K562 (cell line): Measurements from ENCODE around the gene MEFV. TPM values are rescaled to one million over a fixed set of nuclear protein-coding genes. Genes with fewer than 3 reads are reported as not detected.

Source experiments
- BRF1 ChIP-seq: IDR thresholded peaks from 3 replicates; pipeline ENCODE4 v1.6.1; 2011; ENCODE audit warnings: borderline replicate concordance, mild to moderate bottlenecking; ENCODE audit not compliant: insufficient read length; ENCODE audit errors: extremely low read depth
- CBX8 ChIP-seq: fragments of 200-600 bp; sonication (generic); IDR thresholded peaks from 2 replicates; pipeline ENCODE4 v1.6.1; 2012; ENCODE audit warnings: borderline replicate concordance, mixed run types, low read depth, mild to moderate bottlenecking, moderate library complexity, mixed read lengths, low read length, control low read depth, inconsistent platforms; ENCODE audit not compliant: poor library complexity, severe bottlenecking; ENCODE audit errors: extremely low read depth
- DACH1 ChIP-seq: fragments of 450-650 bp; IDR thresholded peaks from 2 replicates; pipeline ENCODE4 v1.6.1; 2018; ENCODE audit not compliant: partially characterized antibody
- EWSR1 ChIP-seq: fragments of 450-650 bp; IDR thresholded peaks from 2 replicates; pipeline ENCODE4 v1.6.1; 2018; ENCODE audit warnings: borderline replicate concordance, mild to moderate bottlenecking, low read depth, moderate library complexity; ENCODE audit not compliant: partially characterized antibody
- JUND ChIP-seq, 2 experiments: IDR thresholded peaks; 2 replicates in 1 of 2; 3 replicates in 1 of 2; pipeline ENCODE4 v1.6.1; 2011; ENCODE audit warnings: borderline replicate concordance in 2 of 2, low read depth in 2 of 2, low read length in 2 of 2, improper control_type of control experiment in 1 of 2, missing biosample characterization in 1 of 2, missing genetic modification characterization in 1 of 2, missing genetic modification reagents in 1 of 2
- MCM2 ChIP-seq: fragments of 450-650 bp; IDR thresholded peaks from 2 replicates; pipeline ENCODE4 v1.6.1; 2017; ENCODE audit warnings: low read depth, mild to moderate bottlenecking
- MTA3 ChIP-seq: fragments of 450-650 bp; formaldehyde crosslinking; IDR thresholded peaks from 2 replicates; pipeline ENCODE4 v1.6.1; 2017; ENCODE audit warnings: mild to moderate bottlenecking, borderline replicate concordance
- PYGO2 ChIP-seq: fragments of 450-650 bp; IDR thresholded peaks from 2 replicates; pipeline ENCODE4 v1.6.1; 2016; ENCODE audit warnings: mild to moderate bottlenecking, missing genetic modification characterization, moderate library complexity, missing compliant biosample characterization
- RBBP5 ChIP-seq: fragments of 200-600 bp; sonication (generic); IDR thresholded peaks from 2 replicates; pipeline ENCODE4 v1.6.1; 2012; ENCODE audit warnings: borderline replicate concordance, mild to moderate bottlenecking, low read length, control low read depth, inconsistent platforms; ENCODE audit not compliant: insufficient read depth, poor library complexity, severe bottlenecking
- ZNF121 ChIP-seq: sonication (generic); formaldehyde crosslinking; conservative IDR thresholded peaks from 2 replicates; pipeline ENCODE4 v1.8.0; 2022; ENCODE audit warnings: missing genetic modification reagents
- ZNF212 ChIP-seq: fragments of 450-650 bp; formaldehyde crosslinking; IDR thresholded peaks from 2 replicates; pipeline ENCODE4 v1.4.0; 2020; ENCODE audit warnings: mild to moderate bottlenecking
- polyA plus RNA-seq, 8 experiments: library from polyadenylated mRNA; depleted of rRNA in 4 of 8; stranded (reverse) in 5 of 8; unstranded in 3 of 8; fragments of >200 nt; fragmentation: Nextera tagmentation in 2 of 8; fragmentation: Illumina TruSeq in 1 of 8; extraction: Ambion mirVana in 2 of 8; extraction: Trizol in 1 of 8; gene quantifications; 2 replicates each; pipeline versions ENCODE4 v1.2.1 to v1.2.3, GENCODE V29; 2011 to 2014; ENCODE audit warnings: inconsistent platforms in 1 of 8, missing spikeins in 1 of 8
- total RNA-seq, 7 experiments: library from RNA; depleted of rRNA in 6 of 7; stranded (reverse); fragments of >200 nt in 6 of 7; fragmentation: Illumina TruSeq in 2 of 7; extraction: Trizol in 2 of 7; gene quantifications; 2 replicates each; pipeline versions ENCODE4 v1.2.1 to v1.2.3, GENCODE V29; 2011 to 2021; ENCODE audit warnings: low replicate concordance in 1 of 7
- TF ChIP-seq, protein P1 (sequence below): fragments of 200-800 bp; sonication (Bioruptor generic); IDR thresholded peaks from 2 replicates; pipeline ENCODE4 v1.6.1; 2016; ENCODE audit warnings: missing genetic modification characterization, missing compliant biosample characterization
- TF ChIP-seq, protein P2 (sequence below), 3 experiments: fragments of 200-800 bp in 1 of 3; sonication (Bioruptor generic) in 1 of 3; sonication (generic) in 1 of 3; formaldehyde crosslinking in 1 of 3; IDR thresholded peaks; 2 replicates each; pipeline versions ENCODE4 v1.6.1 to v1.8.0; 2016 to 2022; ENCODE audit warnings: mild to moderate bottlenecking in 2 of 3, missing compliant biosample characterization in 2 of 3, missing genetic modification characterization in 2 of 3, missing genetic modification reagents in 1 of 3
- TF ChIP-seq, protein P3 (sequence below): sonication (generic); formaldehyde crosslinking; IDR thresholded peaks from 2 replicates; pipeline ENCODE4 v1.4.0; 2020; ENCODE audit warnings: mild to moderate bottlenecking, missing genetic modification reagents
- TF ChIP-seq, protein P4 (sequence below): fragments of 450-650 bp; IDR thresholded peaks from 2 replicates; pipeline ENCODE4 v1.6.1; 2016; ENCODE audit warnings: antibody characterized with exemption

Gene MEFV
- total and polyA plus RNA-seq, 9 of the 15 experiments (the other 6 are each of a cell fraction or from before 2014, with no cell fraction given) = 0.14 TPM; not detected in 8

DNA sequence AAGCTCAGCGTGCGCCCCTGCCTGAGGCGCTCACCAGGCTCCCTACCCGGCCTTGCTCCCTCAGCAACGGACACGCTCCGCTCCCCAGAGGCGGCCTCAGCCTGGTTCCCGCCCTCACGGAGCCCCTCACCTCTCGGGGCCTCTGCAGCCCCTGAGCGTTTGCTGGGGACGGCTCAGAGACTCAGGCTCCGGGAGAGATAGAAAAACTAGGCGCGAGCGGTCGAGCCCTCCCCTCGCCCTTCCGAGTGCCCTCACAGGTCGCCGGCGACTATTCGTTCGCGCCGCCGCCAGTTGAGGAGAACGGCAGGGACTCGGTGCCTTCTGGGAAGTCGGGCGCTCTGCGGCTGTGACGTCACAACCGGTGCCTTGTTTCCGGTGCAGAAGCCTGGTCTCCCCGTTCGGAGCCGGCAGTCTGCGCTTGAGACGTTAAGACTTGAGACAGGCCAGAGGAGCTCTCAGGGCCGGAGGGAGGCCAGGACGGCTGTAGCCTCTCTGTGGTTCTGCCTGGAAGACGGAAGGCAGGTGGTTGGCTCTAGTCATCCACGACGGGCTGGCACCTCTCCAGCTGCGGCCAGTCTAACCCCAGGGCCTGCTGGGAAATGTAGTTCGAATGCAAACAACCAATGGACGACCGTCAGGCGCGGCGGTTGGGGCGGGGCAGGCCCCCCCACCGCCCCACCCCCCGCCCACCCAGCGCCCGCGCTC is 21.4 kb downstream of the MEFV start, which contains the start of gene ZNF200 (continued):
- TF ChIP-seq, protein P1, sequence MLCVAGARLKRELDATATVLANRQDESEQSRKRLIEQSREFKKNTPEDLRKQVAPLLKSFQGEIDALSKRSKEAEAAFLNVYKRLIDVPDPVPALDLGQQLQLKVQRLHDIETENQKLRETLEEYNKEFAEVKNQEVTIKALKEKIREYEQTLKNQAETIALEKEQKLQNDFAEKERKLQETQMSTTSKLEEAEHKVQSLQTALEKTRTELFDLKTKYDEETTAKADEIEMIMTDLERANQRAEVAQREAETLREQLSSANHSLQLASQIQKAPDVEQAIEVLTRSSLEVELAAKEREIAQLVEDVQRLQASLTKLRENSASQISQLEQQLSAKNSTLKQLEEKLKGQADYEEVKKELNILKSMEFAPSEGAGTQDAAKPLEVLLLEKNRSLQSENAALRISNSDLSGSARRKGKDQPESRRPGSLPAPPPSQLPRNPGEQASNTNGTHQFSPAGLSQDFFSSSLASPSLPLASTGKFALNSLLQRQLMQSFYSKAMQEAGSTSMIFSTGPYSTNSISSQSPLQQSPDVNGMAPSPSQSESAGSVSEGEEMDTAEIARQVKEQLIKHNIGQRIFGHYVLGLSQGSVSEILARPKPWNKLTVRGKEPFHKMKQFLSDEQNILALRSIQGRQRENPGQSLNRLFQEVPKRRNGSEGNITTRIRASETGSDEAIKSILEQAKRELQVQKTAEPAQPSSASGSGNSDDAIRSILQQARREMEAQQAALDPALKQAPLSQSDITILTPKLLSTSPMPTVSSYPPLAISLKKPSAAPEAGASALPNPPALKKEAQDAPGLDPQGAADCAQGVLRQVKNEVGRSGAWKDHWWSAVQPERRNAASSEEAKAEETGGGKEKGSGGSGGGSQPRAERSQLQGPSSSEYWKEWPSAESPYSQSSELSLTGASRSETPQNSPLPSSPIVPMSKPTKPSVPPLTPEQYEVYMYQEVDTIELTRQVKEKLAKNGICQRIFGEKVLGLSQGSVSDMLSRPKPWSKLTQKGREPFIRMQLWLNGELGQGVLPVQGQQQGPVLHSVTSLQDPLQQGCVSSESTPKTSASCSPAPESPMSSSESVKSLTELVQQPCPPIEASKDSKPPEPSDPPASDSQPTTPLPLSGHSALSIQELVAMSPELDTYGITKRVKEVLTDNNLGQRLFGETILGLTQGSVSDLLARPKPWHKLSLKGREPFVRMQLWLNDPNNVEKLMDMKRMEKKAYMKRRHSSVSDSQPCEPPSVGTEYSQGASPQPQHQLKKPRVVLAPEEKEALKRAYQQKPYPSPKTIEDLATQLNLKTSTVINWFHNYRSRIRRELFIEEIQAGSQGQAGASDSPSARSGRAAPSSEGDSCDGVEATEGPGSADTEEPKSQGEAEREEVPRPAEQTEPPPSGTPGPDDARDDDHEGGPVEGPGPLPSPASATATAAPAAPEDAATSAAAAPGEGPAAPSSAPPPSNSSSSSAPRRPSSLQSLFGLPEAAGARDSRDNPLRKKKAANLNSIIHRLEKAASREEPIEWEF (CRISPR knock-in tag) = no peak
- peak; percentile 13 for TF ChIP-seq DACH1
- no peak for TF ChIP-seq PYGO2
- TF ChIP-seq MTA3 = peak; percentile 85; the same call in 1 of the 2 replicates
- TF ChIP-seq ZNF212 (CRISPR knock-in tag) = no peak
- TF ChIP-seq, protein P2, sequence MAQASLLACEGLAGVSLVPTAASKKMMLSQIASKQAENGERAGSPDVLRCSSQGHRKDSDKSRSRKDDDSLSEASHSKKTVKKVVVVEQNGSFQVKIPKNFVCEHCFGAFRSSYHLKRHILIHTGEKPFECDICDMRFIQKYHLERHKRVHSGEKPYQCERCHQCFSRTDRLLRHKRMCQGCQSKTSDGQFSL (CRISPR knock-in tag; IDR thresholded peaks at IDR 0.05) = peak; percentile 88
- TF ChIP-seq, protein P2 (tag; IDR thresholded peaks at IDR 0.05) = peak in 1 of 2 experiments; percentile 92; a peak in 2 of 4 replicates
- peak; percentile 61 for TF ChIP-seq JUND (IDR thresholded peaks at IDR 0.05; ENCODE audit: borderline replicate concordance, low read depth, low read length)
- TF ChIP-seq JUND (tag; IDR thresholded peaks at IDR 0.05; ENCODE audit: borderline replicate concordance, low read depth, low read length) = peak; percentile 62; the same call in 2 of the 3 replicates
- TF ChIP-seq, protein P3, sequence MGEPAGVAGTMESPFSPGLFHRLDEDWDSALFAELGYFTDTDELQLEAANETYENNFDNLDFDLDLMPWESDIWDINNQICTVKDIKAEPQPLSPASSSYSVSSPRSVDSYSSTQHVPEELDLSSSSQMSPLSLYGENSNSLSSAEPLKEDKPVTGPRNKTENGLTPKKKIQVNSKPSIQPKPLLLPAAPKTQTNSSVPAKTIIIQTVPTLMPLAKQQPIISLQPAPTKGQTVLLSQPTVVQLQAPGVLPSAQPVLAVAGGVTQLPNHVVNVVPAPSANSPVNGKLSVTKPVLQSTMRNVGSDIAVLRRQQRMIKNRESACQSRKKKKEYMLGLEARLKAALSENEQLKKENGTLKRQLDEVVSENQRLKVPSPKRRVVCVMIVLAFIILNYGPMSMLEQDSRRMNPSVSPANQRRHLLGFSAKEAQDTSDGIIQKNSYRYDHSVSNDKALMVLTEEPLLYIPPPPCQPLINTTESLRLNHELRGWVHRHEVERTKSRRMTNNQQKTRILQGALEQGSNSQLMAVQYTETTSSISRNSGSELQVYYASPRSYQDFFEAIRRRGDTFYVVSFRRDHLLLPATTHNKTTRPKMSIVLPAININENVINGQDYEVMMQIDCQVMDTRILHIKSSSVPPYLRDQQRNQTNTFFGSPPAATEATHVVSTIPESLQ (CRISPR knock-in tag) = no peak
- TF ChIP-seq MCM2 = no peak
- peak; percentile 80 for TF ChIP-seq RBBP5
- TF ChIP-seq BRF1 = no peak
- TF ChIP-seq CBX8 = no peak
- TF ChIP-seq, protein P4, sequence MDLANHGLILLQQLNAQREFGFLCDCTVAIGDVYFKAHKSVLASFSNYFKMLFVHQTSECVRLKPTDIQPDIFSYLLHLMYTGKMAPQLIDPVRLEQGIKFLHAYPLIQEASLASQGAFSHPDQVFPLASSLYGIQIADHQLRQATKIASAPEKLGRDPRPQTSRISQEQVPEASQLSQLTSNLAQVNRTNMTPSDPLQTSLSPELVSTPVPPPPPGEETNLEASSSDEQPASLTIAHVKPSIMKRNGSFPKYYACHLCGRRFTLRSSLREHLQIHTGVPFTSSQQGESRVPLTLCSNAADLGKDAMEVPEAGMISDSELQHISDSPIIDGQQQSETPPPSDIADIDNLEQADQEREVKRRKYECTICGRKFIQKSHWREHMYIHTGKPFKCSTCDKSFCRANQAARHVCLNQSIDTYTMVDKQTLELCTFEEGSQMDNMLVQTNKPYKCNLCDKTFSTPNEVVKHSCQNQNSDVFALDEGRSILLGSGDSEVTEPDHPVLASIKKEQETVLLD = no peak
- no peak for TF ChIP-seq ZNF121 (CRISPR knock-in tag)
- TF ChIP-seq EWSR1 = no peak
